OCI-M1 (cell line): ENCODE results near the gene TAGLN.

Source experiments
- DNase-seq: peaks from one replicate; lab custom pipeline; 2025; lab: John Stamatoyannopoulos, UW

TAGLN gene

DNA sequence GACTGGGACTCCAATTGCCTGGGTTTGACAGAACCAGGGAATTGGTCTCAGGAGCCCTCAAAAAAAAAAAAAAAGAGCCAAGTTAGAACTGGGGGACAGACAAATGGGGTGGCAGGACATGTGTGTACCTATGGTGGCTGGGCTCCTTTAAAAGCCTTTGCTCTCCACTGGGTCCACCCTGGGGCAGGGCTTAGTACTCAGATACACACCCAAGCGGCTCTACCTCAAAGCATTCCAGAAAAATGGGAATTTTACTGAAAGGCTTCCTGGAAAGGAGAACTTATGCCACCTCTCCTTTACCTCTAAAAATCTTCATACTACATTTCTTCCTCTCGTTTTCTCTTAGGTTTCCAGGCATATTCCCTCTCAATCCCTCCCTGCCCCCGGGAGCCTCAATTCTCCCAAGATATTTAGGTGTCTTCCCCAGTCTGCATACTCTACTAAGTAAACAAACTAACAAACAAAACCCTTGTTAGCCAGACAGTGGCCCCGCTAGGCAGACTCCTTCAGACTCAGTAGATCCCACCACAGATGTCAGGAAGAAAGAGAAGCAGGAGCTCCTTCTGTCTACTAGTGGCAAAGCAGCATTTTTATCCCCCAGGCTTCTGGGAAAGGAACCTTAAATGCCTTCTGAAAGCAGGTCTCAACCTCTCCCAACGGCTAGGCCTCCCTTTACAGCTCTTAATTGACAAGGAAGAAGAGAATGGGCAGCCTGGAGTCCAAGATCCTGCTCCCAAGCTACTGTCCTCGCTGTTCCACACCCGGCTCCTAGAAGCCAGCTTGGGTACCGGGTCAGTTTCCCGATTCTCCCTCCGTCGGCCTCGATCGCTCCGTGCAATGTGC, 32.0 kb downstream of the TAGLN start:
- DNase-seq, result peak; percentile 57

DNA sequence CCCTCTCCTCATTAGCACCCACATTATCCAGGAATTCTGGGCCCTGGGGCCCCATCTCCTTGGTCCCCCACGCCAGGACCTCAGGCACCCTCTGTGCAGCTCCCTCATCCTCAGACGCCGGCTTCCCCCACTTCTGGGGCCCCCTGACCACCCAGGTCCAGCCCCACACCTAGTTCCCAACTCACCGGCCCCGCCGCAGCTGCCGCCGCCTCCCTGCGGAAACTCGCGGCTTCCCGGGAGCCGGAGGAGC, 32.6 kb downstream of the TAGLN start, which contains the start of gene PCSK7:
Gene PCSK7 (minus strand): TSS at position 232 of the 250 bp plus-strand sequence. CDS start 2,229 bp downstream, outside the sequence.
- DNase-seq, result no peak

DNA sequence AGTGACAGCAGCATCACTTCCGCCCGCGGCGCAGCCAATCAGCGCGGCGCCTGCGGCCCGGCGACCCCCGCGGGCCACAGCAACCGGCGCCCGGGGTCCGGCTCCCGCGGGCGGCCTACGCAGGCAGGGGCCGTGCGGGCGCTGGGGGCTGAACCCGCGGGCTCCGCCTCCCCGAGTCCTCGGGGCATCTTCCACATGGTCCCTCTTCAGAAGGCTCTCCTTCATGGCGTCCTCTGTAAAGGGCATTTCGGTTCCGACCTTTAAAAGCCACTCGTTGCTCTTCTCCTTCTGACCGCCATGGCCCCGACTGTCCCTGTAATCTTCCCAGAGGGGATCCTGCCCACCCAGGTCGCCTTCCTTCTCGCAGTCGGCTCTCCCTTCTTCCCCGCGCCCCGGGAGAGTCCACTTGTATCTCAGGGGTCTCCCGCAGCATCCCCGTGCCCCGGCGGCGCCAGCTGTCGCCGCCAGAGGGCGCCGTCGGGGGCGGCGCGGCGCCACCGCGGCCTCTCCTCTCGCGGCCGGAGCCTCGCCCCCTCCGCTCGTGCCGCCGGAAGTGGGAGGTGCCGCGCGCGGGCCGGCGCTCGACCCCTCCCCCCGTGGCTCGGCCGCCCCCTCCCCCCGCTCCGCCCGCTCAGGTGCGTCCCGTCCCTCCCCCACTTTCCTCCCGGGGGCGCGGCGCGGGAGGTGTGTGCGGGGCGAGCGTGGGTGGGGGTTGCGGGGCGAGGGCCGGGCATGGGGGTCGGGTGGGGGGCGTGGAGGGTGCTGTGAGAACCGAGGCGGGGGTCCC, 33.1 kb downstream of the TAGLN start, which contains the start of gene RNF214:
Gene RNF214 (plus strand): TSS at position 580 of the 787 bp plus-strand sequence. CDS start 1,602 bp downstream, outside the sequence.
- peak; percentile 94 for DNase-seq

- DNase-seq, result peak; percentile 57
Measured at GRCh38 chr11:117232911-117233409, 33.8 kb downstream of the TAGLN start.

- no peak for DNase-seq
Measured at GRCh38 chr11:117238221-117238620, 39.1 kb downstream of the TAGLN start.

- DNase-seq, result no peak
Measured at GRCh38 chr11:117239295-117239694, 40.1 kb downstream of the TAGLN start.

GRCh38 chr11:117248341-117248740, 49.2 kb downstream of the TAGLN start:
- no peak for DNase-seq

DNA sequence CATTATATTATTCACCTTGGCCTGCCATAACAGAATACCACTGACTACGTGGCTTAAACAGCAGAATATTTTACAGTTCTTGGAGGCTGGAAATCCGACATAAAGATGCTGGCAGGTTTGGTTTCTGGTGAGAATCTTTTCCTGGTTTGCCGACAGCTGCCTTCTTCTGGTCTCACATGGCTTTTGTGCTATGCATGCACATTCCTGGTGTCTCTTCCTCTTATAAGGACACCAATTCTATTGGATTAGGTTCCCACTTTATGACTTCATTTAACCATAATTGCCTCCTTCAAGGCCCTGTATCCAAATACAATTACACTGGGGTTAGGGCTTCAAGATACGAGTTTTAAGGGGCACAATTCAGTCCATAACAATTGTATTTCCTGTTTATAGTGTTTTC, 50.4 kb downstream of the TAGLN start:
- no peak for DNase-seq

DNA sequence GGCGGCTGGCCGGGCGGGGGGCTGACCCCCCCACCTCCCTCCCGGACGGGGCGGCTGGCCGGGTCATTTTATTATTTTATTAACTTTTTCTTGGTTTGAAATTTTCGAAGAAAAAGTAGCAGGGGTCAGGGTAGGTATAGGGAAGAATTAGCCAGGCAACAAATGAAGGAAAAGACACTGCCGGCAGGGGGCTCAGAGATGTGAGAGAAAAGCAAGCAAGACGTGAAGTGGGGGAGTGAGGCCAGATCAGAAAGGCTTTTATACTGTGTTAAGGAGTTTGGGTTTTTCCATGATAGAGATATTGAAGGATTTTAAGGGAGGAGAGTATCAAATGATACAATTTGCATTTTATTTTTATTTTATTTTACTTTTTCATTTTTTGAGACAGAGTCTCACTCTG, 52.3 kb downstream of the TAGLN start:
- no peak for DNase-seq

DNA sequence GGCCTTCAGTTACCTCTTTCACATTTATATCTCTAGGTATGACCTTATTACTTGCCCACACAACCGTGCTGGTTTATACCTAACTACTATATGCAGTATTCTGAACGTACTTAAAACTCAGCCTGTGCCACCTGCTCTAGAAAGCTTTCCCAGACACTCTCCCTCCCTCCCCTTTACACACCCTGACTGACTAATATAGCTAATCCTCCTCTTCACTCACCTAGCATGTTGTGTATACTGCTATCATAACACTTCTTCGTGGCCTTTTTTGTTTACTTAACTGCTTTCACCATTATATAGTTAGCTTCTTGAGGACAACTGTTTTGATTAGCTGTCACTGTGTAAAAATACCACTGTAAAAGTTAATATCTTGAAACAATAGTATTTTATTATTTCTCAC, 56.8 kb downstream of the TAGLN start:
- no peak for DNase-seq

GRCh38 chr11:117256573-117256972, 57.4 kb downstream of the TAGLN start:
- no peak for DNase-seq
